Inflammatory macrophage (primary cell): Measurements from ENCODE around the gene PPP2R2C.

Experiments used
- DNase-seq, 2 donors: peaks; one replicate each; pipeline ENCODE4 v3.0.0-alpha.2; 2020 to 2022

PPP2R2C gene

DNA sequence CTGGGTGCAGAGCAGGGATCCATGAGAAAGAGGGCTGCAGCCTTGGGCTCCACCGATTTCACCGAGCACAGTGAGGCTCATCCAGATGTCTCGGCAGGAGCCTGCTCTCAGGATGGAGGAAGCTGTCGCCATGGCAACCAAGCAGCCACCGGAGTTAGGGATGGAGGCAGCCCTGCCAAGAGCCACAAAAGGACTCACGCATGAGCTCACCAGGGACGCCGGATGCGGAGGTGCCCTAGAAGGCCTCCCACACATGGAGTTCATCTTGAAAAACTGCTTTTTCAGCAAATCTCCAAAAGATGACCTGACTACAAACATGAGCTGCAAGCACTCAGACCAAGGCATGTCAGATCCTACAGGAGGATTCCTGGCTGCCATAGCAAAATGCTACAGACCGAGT lies 112.0 kb downstream of the PPP2R2C start:
- DNase-seq = no peak

DNA sequence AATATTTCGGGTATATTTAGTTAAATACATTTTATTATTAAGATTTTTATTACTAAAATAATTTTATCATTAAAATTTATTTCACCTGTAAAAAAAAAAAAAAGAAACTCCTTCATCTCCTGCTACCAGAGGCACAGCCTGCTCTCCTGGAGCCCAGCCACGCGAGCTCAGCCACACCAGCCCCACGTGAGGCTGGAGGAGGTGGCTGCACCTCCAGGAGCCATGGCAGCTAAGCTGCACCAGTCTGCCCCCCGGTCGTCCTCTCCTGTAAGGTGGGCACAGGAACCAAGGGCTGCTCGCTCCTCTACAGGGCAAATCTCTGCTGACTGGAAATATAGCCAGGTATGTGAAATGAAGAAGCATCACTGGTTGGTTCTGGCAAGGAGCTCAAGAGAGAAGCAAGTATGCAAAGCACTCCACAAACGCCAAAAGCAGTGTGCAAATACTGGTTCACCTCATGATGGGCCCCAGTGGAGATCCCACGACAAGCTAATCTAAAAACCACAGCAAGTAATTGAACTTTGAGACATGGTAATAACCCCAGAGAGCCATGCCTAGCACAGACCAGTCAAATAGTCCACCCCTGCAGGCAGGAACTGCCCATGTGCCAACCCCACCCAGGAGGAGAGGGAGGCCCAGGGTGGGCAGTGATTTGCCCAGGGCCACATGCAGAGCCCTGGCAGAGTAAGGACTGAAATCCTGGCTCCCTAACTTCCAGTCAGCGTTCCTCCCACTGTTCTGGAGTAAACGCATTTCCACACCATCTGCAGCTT lies 112.7 kb downstream of the PPP2R2C start:
- DNase-seq = no peak

DNA sequence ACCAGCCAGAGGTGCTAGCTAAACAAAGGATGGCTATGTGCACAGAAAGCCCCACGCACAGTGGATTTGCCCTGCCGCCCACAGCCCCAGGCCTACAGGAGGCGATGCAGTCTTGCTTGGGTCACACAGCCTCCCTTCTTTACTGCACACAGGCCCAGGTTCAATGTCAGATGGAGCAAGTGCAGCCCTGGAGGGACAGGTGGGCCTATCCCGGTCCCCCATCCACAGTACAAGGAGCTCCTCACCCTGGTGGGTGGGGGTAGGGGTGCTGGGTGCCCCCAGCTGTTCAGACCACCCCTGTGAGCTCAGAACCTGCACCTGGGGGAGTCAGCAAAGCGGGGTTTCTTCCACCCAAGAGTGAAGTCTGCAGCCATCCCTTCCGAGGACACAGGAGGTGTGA lies 114.9 kb downstream of the PPP2R2C start:
- no peak for DNase-seq

DNA sequence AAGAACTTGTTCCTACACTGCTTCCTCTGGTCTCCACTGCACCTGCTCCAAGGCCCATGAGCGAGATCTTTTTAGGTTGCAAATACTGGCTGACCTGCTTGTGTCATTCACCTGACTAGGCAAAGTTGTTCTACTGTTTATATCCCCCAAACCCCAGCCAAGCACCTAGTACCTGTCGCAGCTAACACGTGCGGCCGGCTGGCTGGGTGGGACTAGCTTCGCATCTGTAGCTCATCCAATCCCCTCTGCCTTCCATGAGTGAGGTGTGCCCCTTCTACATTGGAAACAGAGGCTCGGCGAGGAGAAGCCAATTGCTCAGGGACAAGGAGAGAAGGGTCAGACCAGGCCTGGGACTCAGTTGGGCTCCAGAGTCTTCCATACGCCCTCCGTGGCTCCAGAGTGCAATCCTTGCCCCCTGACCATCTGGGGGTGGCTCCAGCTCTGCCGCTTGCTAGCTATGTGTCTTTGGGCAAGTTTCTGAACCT lies 116.3 kb downstream of the PPP2R2C start:
- DNase-seq = no peak

DNA sequence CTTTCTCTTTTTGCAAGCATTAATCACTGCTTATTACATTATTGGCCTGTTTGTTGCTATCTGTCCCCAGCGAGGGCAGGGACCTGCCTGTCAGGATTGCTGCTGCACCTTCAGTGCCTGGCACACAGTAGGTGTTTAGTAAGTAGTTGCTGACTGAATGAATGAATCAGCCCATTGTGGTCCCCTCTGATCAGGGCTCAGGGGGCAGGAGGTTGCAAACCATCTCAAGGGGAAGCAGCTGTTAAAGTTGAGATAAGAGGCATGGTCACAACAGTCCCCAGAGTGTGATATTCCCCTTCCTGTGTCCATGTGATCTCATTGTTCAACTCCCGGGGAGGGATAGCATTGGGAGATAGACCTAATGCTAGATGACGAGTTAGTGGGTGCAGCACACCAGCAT lies 117.4 kb downstream of the PPP2R2C start:
- DNase-seq = no peak

- no peak for DNase-seq
These were observed 117.8 kb downstream of the PPP2R2C start for GRCh38 chr4:6354626-6355025.

DNA sequence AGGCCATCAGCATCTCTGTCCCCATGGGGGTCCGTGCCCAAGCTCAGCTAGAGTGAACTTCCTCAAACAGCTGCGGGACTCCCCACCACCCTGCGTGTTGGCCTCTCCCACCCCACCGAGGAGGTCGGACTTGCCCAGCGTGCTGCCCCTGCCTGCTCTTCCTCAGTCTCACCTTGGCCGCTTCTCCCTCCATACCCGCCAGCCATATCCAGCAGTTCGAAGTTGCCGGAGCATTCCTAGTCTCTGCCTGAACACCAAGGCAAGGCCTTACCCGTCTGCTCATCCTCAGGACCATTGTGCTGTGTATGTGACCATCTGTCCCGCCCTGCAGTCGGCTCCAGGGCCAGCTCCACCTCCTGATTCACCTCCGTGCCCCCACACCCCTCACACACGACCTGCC lies 118.3 kb downstream of the PPP2R2C start:
- DNase-seq = no peak

- DNase-seq = no peak
These were observed 120.3 kb downstream of the PPP2R2C start for GRCh38 chr4:6352031-6352692.

- no peak for DNase-seq
These were observed 121.0 kb downstream of the PPP2R2C start for GRCh38 chr4:6351246-6352000.

- no peak for DNase-seq
These were observed 121.8 kb downstream of the PPP2R2C start for GRCh38 chr4:6350646-6351045.

GRCh38 chr4:6349896-6350603 lies 122.4 kb downstream of the PPP2R2C start:
- DNase-seq = no peak

DNA sequence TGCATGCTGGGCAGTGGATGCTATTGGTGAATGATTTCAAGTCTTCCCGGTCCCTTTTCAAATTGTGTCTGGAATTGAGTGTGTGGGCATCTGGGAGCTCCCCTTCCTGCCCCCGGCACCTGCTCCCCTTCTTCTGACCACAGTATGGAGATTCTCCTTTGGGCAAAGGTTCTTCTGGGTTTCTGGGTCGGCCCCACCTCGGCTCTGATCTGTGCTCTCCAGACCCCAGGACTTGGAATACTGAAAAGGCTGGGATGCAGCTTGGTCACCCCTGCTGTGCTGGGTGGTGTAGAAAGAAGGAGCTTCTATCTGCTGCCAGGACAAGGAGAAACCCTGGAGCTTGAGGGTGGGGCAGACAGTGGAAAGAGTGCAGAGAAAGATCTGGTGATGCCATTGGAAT lies 124.0 kb downstream of the PPP2R2C start:
- no peak for DNase-seq

DNA sequence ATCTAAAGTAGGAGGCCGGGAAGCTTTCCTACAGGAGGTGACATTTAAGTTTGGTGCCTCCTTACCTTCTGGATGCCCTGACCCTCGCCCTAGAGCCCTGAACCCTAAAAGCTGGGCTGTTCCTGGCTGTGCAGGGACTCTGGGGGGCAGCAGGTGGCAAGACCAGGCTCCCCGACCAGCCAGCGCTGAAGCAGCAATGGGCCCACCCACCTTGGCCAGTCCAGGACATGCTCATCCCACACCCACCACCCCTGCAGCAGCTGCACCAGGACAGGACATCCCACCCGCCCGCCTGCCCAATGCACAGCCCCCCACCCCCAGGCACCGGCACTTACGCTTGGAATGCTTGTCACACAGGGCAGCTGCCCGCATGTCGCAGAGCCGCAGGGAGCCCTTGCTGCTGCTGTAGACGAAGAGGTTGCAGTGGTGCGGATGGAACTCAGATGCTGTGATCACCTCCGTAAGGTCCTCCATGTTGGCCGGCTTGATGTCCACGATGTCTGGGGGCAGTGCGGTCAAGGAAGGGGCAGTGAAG lies 124.8 kb downstream of the PPP2R2C start:
- DNase-seq = no peak

DNA sequence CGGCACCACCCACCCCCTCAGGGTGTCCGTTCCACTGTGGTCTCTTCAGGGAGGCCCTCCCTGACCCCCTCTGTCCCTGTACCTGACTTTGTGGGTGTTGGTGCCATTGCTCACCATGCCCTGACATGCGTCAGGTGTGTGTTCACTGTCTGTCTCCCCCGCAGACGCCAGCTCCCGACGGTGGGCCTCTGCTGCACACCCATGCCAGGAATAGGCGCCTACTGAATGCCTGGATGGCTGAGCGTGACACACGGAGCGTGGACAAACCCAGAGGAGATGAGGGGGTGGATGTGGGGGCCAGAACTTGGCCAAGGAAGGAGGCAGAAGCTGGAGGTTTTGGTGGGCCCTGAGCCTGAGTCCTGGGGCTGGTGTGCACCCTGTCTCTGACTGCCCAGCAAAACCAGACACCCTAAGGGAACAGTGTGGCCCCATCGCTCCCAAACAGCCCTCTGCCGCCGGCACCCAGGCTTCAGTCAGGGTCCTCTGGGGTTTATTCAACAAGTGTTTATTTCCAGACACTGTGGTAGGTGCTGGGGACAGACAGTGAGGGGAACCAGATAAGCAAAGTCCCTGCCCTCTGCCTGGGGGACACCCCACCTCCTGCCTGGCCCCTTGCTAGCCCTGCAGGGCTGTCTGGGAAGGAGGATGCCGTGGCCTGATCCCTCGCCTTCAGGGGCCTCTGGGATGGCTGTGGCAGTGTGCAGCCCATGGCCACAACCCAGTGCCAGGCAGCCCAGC lies 125.9 kb downstream of the PPP2R2C start:
- DNase-seq = no peak

- no peak for DNase-seq
These were observed 126.5 kb downstream of the PPP2R2C start for GRCh38 chr4:6345866-6346265.

GRCh38 chr4:6345096-6345830 lies 127.2 kb downstream of the PPP2R2C start:
- DNase-seq = no peak

- DNase-seq = no peak
These were observed 128.4 kb downstream of the PPP2R2C start for GRCh38 chr4:6343939-6344408.

DNA sequence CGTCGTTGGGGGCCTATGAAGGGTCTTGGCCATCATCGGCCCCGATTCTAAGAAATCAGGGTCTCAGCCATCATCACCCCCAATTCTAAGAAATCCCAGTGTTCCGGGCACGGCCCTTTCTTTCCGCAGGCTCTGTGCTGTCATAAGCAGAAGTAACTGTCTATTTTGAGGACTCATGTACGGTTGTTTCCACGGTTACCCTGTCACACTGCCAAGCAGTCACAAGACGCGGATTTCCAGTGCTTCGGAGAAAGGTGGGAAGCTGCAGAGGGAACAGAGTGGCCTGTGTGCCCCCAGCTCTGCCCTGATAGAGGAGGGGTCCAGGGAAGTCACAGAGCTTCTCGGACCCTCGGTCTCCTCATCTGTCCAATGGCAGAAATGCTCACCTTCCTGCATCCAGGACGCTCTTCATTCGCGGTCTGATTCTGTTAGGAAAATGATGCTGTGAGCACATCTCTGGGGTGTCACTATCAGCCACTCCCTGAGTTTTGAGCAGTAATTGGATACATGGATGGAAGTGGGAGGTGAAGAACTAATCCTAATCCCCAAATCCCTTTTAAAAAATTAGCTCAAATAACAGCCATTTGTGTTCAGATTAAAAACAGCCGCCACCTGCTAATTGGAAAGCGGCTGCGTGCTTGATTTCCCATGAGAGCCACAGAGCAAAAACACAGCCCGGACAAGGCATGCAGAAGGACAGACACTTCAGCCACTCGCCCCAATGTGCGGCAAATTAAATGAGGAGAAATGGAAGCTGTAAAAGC lies 129.7 kb downstream of the PPP2R2C start:
- DNase-seq = peak; percentile 20 to 45

- DNase-seq = no peak
These were observed 130.7 kb downstream of the PPP2R2C start for GRCh38 chr4:6341696-6342095.

DNA sequence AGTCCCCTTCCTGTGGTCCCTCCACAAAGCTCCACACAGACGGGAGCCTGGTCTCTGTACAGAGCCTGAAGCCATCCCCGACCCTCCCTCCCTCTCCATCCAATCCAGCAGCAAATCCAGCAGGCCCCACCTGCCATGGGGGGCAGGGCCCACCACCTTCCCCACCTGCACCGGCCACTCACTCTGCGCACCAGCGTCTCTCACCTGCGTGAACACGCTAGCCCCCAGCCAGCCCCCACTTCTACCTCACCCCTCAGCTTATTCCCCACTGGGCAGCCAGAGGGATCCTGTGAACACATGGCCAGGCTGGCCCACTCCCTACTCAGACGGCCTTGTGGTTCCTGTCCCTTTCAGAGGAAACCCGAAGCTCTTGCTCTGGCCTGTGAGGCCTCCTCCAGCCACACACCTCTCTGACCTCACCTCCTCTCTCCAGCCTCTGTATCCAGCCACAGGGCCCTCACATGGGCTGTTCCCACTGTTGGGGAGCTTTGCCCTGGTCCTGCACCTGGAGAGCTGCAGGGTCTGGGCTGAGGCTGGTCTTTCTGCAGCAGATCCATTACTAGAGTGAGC lies 131.9 kb downstream of the PPP2R2C start:
- DNase-seq = no peak
